Retinal pigment epithelial cell (primary cell): ENCODE measurements around the gene TICAM2.

Source experiments
- DNase-seq: peaks from one replicate; pipeline ENCODE4 v3.0.0-alpha.2; 2010; ENCODE audit warnings: low read depth
- H3K4me3 ChIP-seq: 2 replicates; pipeline ENCODE4 v1.5.1; 2011; ENCODE audit warnings: mild to moderate bottlenecking, low read length, control low read depth, moderate library complexity
- TF ChIP-seq, protein P1 (sequence below): conservative IDR thresholded peaks from 2 replicates; pipeline ENCODE4 v1.5.1; 2011; ENCODE audit warnings: low read depth, low read length, control low read depth, inconsistent platforms

Gene TICAM2

DNA sequence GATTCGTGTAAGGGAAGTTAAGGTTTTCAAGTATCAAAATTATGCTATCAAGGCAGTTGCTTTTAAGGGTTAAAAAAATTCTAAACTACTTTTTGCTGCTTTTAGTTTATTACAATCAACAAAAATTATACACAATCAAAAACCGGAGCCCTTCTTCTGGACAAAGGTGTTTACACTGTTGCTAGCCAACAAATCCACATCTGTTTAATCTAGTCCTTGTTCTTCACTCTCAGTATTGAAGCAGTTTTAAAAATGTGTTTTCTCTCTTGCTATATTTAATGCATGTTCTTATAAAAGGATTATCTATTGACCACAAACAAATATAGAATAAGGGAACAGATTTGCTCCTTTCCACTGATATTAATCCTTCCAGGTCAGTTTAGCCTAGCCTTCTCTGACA, 60.2 kb downstream of the TICAM2 start:
- DNase-seq: no peak
- H3K4me3 ChIP-seq: peak overlapping the region; percentile 83
- TF ChIP-seq, protein P1, sequence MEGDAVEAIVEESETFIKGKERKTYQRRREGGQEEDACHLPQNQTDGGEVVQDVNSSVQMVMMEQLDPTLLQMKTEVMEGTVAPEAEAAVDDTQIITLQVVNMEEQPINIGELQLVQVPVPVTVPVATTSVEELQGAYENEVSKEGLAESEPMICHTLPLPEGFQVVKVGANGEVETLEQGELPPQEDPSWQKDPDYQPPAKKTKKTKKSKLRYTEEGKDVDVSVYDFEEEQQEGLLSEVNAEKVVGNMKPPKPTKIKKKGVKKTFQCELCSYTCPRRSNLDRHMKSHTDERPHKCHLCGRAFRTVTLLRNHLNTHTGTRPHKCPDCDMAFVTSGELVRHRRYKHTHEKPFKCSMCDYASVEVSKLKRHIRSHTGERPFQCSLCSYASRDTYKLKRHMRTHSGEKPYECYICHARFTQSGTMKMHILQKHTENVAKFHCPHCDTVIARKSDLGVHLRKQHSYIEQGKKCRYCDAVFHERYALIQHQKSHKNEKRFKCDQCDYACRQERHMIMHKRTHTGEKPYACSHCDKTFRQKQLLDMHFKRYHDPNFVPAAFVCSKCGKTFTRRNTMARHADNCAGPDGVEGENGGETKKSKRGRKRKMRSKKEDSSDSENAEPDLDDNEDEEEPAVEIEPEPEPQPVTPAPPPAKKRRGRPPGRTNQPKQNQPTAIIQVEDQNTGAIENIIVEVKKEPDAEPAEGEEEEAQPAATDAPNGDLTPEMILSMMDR: no peak

DNA sequence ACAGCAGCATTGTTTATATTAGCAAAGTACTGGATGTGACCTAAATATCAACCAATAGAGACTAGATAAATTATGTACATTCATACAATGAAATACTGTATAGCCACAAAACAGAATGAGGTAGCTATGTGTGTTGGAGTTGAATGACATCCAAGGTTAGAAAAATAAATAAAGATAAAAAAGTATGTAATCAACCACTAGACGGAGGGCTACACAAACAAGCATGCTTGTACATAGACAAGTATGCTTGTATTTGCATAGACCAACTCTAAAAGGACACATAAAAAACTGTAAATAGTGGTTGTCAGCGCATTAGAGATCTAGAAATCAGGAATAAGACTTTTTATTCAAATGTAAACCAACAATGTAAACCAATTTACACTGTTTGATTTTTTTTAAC, 60.7 kb downstream of the TICAM2 start:
- DNase-seq: no peak
- H3K4me3 ChIP-seq: peak overlapping the region; percentile 83
- TF ChIP-seq, protein P1: no peak

DNA sequence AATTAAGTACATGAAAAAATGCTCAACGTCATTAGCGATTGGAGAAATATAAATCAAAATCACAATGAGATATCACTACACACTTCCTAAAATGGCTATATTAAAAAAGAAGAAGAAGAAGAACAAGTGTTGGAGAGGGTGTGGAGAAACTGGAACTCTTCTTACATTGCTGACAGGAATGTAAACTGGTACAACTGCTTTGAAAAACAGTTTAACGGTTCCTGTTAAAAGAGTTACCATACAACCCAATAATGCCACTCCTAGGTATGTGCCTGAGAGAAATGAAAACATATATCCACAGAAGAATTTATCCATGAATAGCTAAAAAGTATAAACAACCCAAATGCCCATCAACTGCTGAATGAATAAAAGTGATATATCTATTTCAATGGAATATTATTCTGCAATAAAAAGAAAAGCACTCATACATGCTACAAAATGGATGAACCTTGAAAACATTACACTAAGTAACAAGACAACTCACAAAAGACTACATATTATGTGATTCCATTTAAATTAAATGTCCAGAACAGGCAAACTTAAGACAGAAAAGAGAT, 66.7 kb downstream of the TICAM2 start:
- TF ChIP-seq, protein P1: no peak
- no peak overlapping the region for H3K4me3 ChIP-seq

DNA sequence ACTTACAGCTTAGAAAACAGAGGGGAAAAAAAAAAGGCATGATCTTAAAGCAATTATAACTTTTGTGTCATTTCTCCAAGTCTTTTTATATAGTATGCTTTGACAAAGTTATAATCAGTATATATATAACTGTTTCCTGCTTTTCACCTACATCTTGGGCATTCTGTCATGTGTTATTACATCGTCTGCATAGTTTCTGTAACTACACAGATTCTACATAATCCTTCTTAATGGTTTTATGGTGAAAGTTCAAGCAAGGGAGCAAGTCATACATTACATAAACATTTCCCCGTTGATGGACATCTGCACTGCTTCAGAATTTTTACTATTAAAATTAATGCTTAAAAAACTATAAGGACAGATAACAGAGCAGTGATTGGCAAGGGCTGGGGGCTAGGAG, 69.8 kb downstream of the TICAM2 start:
- TF ChIP-seq, protein P1: no peak
- no peak overlapping the region for H3K4me3 ChIP-seq
- DNase-seq: peak; percentile 81

More for the DNA sequence above, 66.7 kb downstream of the TICAM2 start:
- no peak for DNase-seq

DNA sequence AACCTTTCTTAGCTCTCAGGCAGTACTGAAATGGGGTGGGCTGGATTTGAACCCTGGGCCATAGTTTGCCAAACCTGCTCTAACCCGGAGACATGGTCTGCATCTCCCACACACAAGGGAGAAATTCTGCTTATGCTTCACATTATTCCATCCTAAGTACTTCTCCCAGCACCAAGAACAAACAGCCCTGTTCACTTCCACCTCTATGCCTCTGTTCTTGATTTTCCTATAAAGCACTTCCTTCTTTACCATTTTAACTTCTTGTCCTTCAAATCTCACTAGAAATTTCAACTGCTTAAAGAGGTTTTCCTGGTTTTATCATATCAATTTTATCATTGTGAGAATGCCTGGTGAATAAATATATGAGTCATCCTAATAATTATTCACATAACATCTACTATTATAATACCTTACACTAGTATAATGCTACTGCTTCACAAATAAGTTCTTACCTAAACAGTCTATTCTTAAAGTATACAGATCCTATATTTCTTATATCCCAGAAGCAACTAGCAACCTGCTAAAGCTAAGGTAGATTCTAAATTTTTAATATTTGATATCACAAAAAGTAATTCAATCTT, 70.4 kb downstream of the TICAM2 start:
- TF ChIP-seq, protein P1: no peak
- no peak for DNase-seq
- no peak overlapping the region for H3K4me3 ChIP-seq

DNA sequence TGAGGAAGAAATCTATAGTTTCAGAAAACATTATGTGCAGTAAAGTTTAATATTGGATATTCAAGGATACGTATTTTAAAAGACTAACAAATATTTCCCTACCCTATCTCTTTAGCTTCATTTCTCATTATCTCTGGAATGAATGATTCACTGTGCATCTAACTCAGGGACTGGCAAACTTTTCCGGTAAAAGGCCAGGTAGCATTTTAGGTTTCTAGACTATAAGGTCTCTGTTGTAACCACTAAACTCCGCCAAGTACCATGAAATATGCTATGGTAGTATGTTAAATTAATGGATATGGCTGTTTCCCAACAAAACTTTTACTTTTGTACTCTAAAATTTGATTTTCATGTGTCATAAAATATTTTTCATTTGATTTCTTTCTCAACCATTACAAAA, 70.9 kb downstream of the TICAM2 start:
- no peak overlapping the region for H3K4me3 ChIP-seq
- TF ChIP-seq, protein P1: no peak
- no peak for DNase-seq

DNA sequence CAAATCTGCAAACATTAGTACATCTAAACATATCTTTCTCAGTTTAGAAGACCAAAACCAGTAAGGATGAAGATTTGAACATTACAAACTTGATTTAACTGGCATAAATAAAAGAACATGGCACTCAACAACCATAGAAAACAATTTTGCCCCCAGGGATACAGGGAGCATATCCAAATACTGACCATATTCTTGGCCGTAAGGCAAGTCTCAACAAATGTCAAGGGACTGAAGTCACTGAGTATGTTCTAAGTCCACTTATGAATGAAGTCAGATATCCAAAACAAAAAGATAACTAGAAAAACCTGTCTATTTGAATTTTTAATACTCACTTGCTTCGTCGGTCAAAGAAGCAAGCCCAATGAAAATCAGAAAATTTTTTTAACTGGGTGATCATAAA, 71.9 kb downstream of the TICAM2 start:
- H3K4me3 ChIP-seq: no peak overlapping the region
- TF ChIP-seq, protein P1: no peak
- DNase-seq: no peak
